Transverse colon (tissue), 3 donors: Measurements from ENCODE around the gene CALR.

Experiments
- POLR2A ChIP-seq: fragments of 450-650 bp; IDR thresholded peaks from one replicate; pipeline ENCODE4 v1.6.1; 2016; ENCODE audit warnings: antibody characterized with exemption, mild to moderate bottlenecking, moderate library complexity
- POLR2AphosphoS5 ChIP-seq, 3 donors: sonication (generic); formaldehyde crosslinking; IDR thresholded peaks; one replicate each; pipeline ENCODE4 v1.6.1; 2016; ENCODE audit warnings: antibody characterized with exemption in 3 of 3

GRCh38 chr19:12953138-12953798, 14.9 kb downstream of the CALR start:
- TF ChIP-seq POLR2A (no peak), POLR2AphosphoS5 (IDR thresholded peaks at IDR 0.05) (no peak)
